GM23338 (cell line): ENCODE data around the gene USP15.

Experiments
- CREB1 ChIP-seq: fragments of 250-450 bp; sonication (Bioruptor Pico); IDR thresholded peaks from 2 replicates; pipeline ENCODE4 v1.5.0; 2020; ENCODE audit warnings: low read depth, mild to moderate bottlenecking, moderate library complexity
- EZH2 ChIP-seq: fragments of 200-600 bp; sonication (generic); IDR thresholded peaks from one replicate; pipeline ENCODE4 v1.8.0; 2017; ENCODE audit warnings: antibody characterized with exemption, mild to moderate bottlenecking, low read depth; ENCODE audit not compliant: unreplicated experiment
- EZH2phosphoT487 ChIP-seq: fragments of 200-600 bp; sonication (generic); IDR thresholded peaks from one replicate; pipeline ENCODE4 v1.8.1; 2018; ENCODE audit warnings: antibody characterized with exemption; ENCODE audit not compliant: unreplicated experiment
- JUNB ChIP-seq: IDR thresholded peaks from one replicate; pipeline ENCODE4 v1.6.1; 2016; ENCODE audit warnings: antibody characterized with exemption; ENCODE audit not compliant: unreplicated experiment
- NANOG ChIP-seq: IDR thresholded peaks from 2 replicates; pipeline ENCODE4 v1.6.1; 2016; ENCODE audit warnings: antibody characterized with exemption, borderline replicate concordance
- POLR2AphosphoS5 ChIP-seq: IDR thresholded peaks from 2 replicates; pipeline ENCODE4 v1.6.1; 2016; ENCODE audit warnings: antibody characterized with exemption, low read depth
- STAT1 ChIP-seq: IDR thresholded peaks from one replicate; pipeline ENCODE4 v1.6.1; 2016; ENCODE audit warnings: antibody characterized with exemption; ENCODE audit not compliant: unreplicated experiment
- ZNF114 ChIP-seq: fragments of 250-450 bp; sonication (Bioruptor Pico); IDR thresholded peaks from 2 replicates; pipeline ENCODE4 v1.5.0; 2020; ENCODE audit warnings: mild to moderate bottlenecking, moderate library complexity
- ZNF331 ChIP-seq: fragments of 250-450 bp; sonication (Bioruptor Pico); IDR thresholded peaks from 2 replicates; pipeline ENCODE4 v1.5.0; 2020; ENCODE audit warnings: low read depth, mild to moderate bottlenecking, moderate library complexity
- TF ChIP-seq, protein P1 (sequence below), 2 experiments: fragments of 200-600 bp in 1 of 2; sonication (generic) in 1 of 2; conservative IDR thresholded peaks; 2 replicates each; pipeline versions ENCODE4 v1.5.1 to v1.6.1; 2016 to 2017; ENCODE audit warnings: antibody characterized with exemption in 2 of 2, low read depth in 2 of 2, mild to moderate bottlenecking in 2 of 2, moderate library complexity in 1 of 2
- TF ChIP-seq, protein P2 (sequence below): IDR thresholded peaks from one replicate; pipeline ENCODE4 v1.6.1; 2018; ENCODE audit warnings: antibody characterized with exemption; ENCODE audit not compliant: unreplicated experiment
- TF ChIP-seq, protein P3 (sequence below): IDR thresholded peaks from 2 replicates; pipeline ENCODE4 v1.6.1; 2016; ENCODE audit warnings: antibody characterized with exemption
- TF ChIP-seq, protein P4 (sequence below): fragments of 250-450 bp; sonication (Bioruptor Pico); IDR thresholded peaks from 2 replicates; pipeline ENCODE4 v1.5.0; 2020; ENCODE audit warnings: mild to moderate bottlenecking, moderate library complexity

DNA sequence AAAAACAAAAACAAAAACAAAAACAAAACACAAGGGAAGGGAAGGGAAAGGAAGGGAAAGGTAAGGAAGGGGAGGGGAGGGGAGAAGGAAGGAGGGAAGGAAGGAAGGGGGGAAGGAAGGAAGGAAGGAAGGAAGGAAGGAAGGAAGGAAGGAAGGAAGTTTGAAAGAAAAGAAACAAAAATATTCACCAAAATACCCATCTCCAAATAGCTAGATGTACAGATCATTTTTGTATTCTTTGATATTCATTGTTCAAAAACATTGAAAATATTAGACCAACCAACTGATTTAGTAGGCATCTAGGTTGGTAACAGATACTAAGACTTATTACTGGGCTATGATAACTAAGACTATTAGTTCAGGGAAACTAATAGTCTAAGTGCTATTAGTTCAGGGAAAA is 39.1 kb upstream of the USP15 start:
- TF ChIP-seq EZH2 (no peak), POLR2AphosphoS5 (no peak), STAT1 (no peak), ZNF114 (CRISPR knock-in tag) (no peak), EZH2phosphoT487 (no peak), CREB1 (CRISPR knock-in tag) (no peak), ZNF331 (CRISPR knock-in tag) (no peak), JUNB (no peak), NANOG (no peak)
- TF ChIP-seq, protein P1, sequence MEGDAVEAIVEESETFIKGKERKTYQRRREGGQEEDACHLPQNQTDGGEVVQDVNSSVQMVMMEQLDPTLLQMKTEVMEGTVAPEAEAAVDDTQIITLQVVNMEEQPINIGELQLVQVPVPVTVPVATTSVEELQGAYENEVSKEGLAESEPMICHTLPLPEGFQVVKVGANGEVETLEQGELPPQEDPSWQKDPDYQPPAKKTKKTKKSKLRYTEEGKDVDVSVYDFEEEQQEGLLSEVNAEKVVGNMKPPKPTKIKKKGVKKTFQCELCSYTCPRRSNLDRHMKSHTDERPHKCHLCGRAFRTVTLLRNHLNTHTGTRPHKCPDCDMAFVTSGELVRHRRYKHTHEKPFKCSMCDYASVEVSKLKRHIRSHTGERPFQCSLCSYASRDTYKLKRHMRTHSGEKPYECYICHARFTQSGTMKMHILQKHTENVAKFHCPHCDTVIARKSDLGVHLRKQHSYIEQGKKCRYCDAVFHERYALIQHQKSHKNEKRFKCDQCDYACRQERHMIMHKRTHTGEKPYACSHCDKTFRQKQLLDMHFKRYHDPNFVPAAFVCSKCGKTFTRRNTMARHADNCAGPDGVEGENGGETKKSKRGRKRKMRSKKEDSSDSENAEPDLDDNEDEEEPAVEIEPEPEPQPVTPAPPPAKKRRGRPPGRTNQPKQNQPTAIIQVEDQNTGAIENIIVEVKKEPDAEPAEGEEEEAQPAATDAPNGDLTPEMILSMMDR (conservative IDR thresholded peaks at IDR 0.05; ENCODE audit: low read depth in 2 of 2): no peak
- TF ChIP-seq, protein P2, sequence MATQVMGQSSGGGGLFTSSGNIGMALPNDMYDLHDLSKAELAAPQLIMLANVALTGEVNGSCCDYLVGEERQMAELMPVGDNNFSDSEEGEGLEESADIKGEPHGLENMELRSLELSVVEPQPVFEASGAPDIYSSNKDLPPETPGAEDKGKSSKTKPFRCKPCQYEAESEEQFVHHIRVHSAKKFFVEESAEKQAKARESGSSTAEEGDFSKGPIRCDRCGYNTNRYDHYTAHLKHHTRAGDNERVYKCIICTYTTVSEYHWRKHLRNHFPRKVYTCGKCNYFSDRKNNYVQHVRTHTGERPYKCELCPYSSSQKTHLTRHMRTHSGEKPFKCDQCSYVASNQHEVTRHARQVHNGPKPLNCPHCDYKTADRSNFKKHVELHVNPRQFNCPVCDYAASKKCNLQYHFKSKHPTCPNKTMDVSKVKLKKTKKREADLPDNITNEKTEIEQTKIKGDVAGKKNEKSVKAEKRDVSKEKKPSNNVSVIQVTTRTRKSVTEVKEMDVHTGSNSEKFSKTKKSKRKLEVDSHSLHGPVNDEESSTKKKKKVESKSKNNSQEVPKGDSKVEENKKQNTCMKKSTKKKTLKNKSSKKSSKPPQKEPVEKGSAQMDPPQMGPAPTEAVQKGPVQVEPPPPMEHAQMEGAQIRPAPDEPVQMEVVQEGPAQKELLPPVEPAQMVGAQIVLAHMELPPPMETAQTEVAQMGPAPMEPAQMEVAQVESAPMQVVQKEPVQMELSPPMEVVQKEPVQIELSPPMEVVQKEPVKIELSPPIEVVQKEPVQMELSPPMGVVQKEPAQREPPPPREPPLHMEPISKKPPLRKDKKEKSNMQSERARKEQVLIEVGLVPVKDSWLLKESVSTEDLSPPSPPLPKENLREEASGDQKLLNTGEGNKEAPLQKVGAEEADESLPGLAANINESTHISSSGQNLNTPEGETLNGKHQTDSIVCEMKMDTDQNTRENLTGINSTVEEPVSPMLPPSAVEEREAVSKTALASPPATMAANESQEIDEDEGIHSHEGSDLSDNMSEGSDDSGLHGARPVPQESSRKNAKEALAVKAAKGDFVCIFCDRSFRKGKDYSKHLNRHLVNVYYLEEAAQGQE: no peak
- TF ChIP-seq, protein P3, sequence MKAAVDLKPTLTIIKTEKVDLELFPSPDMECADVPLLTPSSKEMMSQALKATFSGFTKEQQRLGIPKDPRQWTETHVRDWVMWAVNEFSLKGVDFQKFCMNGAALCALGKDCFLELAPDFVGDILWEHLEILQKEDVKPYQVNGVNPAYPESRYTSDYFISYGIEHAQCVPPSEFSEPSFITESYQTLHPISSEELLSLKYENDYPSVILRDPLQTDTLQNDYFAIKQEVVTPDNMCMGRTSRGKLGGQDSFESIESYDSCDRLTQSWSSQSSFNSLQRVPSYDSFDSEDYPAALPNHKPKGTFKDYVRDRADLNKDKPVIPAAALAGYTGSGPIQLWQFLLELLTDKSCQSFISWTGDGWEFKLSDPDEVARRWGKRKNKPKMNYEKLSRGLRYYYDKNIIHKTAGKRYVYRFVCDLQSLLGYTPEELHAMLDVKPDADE: no peak
- TF ChIP-seq, protein P4, sequence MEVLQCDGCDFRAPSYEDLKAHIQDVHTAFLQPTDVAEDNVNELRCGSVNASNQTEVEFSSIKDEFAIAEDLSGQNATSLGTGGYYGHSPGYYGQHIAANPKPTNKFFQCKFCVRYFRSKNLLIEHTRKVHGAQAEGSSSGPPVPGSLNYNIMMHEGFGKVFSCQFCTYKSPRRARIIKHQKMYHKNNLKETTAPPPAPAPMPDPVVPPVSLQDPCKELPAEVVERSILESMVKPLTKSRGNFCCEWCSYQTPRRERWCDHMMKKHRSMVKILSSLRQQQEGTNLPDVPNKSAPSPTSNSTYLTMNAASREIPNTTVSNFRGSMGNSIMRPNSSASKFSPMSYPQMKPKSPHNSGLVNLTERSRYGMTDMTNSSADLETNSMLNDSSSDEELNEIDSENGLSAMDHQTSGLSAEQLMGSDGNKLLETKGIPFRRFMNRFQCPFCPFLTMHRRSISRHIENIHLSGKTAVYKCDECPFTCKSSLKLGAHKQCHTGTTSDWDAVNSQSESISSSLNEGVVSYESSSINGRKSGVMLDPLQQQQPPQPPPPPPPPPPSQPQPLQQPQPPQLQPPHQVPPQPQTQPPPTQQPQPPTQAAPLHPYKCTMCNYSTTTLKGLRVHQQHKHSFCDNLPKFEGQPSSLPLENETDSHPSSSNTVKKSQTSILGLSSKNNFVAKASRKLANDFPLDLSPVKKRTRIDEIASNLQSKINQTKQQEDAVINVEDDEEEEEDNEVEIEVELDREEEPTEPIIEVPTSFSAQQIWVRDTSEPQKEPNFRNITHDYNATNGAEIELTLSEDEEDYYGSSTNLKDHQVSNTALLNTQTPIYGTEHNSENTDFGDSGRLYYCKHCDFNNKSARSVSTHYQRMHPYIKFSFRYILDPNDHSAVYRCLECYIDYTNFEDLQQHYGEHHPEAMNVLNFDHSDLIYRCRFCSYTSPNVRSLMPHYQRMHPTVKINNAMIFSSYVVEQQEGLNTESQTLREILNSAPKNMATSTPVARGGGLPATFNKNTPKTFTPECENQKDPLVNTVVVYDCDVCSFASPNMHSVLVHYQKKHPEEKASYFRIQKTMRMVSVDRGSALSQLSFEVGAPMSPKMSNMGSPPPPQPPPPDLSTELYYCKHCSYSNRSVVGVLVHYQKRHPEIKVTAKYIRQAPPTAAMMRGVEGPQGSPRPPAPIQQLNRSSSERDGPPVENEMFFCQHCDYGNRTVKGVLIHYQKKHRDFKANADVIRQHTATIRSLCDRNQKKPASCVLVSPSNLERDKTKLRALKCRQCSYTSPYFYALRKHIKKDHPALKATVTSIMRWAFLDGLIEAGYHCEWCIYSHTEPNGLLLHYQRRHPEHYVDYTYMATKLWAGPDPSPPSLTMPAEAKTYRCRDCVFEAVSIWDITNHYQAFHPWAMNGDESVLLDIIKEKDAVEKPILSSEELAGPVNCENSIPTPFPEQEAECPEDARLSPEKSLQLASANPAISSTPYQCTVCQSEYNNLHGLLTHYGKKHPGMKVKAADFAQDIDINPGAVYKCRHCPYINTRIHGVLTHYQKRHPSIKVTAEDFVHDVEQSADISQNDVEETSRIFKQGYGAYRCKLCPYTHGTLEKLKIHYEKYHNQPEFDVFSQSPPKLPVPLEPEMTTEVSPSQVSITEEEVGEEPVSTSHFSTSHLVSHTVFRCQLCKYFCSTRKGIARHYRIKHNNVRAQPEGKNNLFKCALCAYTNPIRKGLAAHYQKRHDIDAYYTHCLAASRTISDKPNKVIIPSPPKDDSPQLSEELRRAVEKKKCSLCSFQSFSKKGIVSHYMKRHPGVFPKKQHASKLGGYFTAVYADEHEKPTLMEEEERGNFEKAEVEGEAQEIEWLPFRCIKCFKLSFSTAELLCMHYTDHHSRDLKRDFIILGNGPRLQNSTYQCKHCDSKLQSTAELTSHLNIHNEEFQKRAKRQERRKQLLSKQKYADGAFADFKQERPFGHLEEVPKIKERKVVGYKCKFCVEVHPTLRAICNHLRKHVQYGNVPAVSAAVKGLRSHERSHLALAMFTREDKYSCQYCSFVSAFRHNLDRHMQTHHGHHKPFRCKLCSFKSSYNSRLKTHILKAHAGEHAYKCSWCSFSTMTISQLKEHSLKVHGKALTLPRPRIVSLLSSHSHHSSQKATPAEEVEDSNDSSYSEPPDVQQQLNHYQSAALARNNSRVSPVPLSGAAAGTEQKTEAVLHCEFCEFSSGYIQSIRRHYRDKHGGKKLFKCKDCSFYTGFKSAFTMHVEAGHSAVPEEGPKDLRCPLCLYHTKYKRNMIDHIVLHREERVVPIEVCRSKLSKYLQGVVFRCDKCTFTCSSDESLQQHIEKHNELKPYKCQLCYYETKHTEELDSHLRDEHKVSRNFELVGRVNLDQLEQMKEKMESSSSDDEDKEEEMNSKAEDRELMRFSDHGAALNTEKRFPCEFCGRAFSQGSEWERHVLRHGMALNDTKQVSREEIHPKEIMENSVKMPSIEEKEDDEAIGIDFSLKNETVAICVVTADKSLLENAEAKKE: no peak
